UCSD-AML1 (cell line): ENCODE measurements around the gene RTL1.

ENCODE experiments used
- DNase-seq: peaks from one replicate; lab custom pipeline; 2025; ENCODE audit not compliant: unreplicated experiment; lab: John Stamatoyannopoulos, UW

Gene RTL1

GRCh38 chr14:100898935-100899883, 4.3 kb downstream of the RTL1 start:
- no peak for DNase-seq

DNA sequence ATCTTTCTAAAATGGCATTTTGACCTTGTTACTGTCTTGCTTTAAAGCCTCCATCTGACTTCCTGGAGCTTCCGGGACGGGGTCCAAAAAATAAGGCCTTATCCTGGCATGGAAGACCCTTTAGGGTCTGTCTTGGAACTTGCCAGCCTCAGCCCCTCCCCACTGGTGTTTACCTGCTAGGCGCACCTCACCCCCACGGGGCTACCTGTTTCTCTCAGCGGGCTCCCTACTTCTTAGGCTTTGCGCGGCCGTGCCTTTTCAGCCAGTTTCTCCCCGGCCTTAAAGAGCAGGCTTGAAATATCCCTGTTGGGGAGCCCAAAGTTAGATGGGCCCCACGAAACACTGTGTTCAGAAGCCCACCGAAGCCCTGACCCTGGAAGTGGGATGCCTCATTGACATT, 5.1 kb downstream of the RTL1 start:
- DNase-seq = no peak

DNA sequence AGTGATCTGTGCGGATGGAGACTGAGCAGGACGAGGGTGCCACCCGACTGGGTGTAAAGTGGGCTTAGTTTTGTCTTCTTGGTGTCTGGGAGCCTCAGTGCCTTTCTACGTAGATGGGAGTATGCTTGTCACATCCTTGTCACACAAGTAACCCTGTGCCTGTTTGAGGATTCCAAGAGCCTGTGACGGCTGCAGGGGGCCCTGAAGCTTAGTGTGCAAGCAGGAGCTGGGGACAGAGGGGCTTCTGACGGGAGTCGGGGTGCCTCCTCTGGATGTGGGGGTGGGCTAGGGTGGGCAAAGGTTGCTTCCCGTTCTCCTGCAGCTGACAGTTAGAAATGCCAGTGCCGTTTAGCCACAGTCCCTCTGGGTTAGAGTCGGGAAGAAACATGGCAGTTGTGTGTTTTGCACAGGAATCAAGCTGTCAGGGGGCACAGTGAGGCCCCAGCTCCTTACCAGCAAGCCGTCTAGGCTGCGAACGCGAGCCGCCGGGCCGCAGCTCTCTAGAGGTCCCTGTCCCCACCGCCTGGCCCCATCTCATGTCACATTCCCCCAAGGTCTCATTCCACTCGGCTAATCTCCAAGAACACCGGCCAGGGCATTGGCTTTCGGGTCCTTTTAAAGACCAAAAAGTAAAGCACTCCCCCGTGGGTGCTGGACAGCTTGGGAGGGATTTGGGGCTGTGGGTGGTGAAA, 7.0 kb downstream of the RTL1 start:
- no peak for DNase-seq

DNA sequence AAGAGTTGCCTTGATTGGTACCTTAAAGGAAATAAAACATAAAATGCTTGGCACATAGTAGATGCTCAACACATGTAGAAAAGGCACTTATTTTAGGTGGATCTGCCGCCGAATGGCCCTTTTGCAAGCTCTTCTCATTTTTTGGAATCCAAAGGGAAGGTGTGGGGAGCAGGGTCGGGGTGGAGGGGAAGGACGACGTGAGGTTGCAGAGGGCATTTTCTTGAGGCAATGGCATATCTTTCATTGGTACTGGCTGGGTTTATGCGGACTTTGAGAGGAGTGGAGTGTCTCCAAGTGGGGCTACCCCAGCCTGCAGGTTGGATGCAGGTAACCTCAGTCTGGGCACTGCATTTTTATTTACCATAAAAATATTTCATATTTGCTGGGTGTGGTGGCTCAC, 8.1 kb downstream of the RTL1 start:
- no peak for DNase-seq

- DNase-seq = no peak
Observed at GRCh38 chr14:100894416-100894815, 9.1 kb downstream of the RTL1 start.

DNA sequence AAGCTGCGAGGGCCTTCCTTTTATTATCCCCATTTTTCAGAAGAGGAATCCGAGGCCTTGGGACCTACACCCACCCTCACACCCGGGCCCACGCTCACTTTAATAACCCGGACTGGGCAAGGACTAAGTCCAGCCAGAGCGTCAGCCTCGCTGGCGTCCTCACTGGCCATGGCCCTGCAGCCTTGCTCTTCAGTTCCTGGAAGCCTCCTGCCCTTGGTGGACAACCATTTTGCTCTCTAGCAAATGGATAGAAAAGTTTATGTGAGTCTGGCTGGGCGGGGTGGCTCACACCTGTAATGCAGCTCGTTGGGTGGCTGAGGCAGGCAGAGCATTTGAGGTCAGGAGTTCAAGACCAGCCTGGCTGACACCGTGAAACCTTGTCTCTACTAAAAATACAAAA, 9.8 kb downstream of the RTL1 start:
- DNase-seq = no peak

DNA sequence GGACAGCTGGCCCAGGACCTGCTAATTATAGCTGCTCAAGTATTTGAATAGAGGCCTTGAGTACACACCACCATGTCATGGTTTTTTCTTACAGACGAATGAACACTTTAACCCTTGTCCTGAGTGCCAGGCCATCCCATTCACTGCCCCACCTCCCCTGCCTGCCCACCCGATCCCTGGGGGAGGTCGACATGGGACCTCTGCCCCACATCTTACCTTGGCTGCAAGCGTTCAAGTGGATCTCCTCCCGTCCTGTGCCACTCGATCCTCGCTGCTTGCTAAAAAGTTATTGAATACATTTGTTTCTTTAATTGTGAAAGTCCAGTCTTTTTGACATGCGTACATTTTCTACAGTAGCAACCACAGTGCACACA, 10.3 kb downstream of the RTL1 start:
- DNase-seq = no peak

- no peak for DNase-seq
Observed at GRCh38 chr14:100892496-100893227, 10.9 kb downstream of the RTL1 start.

DNA sequence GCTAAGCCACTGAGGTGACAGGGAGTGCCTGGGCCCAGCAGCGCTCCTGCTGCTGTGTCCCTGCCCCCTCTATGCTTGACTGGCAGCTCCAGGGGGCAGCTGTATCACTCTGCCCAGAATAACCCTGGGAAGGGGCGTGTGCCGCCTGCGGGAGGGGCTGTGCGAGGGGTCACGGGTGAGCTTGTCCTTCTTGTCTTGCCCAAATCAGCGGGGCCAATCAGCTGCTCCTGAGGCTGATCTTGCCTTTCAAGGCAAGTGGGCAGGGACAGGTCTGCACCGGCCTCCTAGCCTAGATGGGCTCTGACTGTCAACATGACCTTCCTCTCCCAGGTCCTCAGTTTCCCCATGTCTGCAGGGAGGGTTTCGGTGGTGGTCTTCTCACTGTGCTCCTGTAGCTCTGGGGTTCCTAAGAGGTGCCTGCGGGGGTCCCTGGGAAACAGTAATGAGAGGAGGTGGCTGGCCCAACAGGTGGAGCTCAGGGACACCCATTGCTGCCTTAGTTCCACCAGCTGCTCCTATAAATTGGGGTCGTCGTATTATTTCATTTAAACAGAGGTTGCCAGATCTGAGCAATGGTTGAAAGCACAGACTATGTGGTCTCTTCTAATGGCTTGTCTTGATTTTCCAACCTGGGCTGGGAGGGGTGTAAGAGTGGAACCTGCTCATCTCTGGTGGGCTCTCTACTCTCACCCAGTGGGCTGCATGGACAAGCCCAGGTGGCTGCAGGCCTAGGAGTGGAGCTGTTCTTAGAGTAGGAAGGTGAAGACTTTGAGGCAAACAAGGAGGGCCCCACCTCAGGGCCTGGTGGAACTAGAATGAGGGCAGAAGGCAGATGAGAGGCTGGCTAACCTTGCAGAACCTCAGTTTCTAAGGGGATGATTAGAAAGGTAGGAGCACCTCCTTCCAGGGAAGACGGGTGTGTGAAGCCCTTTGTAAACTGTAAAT, 11.7 kb downstream of the RTL1 start:
- DNase-seq = no peak

- no peak for DNase-seq
Observed at GRCh38 chr14:100891051-100891450, 12.5 kb downstream of the RTL1 start.

GRCh38 chr14:100890061-100890850, 13.3 kb downstream of the RTL1 start:
- DNase-seq = no peak

DNA sequence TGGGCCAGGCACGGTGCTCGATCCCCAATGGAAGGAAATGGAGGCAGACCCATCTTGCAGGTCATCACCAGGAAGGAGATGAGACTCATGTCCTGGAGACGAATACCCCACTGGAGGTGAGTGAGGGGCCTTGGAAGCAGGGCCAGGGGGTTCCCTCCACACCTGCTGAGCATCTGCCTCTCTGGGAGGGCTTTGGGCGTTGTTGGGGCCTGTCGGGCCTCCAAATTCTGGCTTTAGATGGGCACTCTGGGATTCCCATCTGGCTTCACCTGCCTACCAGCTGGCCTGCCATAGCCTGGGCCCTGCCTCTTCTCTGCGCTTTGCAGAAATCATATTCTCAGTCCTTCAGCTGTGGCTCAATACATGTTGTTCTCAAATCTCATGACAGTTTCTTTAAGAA, 13.9 kb downstream of the RTL1 start:
- no peak for DNase-seq

DNA sequence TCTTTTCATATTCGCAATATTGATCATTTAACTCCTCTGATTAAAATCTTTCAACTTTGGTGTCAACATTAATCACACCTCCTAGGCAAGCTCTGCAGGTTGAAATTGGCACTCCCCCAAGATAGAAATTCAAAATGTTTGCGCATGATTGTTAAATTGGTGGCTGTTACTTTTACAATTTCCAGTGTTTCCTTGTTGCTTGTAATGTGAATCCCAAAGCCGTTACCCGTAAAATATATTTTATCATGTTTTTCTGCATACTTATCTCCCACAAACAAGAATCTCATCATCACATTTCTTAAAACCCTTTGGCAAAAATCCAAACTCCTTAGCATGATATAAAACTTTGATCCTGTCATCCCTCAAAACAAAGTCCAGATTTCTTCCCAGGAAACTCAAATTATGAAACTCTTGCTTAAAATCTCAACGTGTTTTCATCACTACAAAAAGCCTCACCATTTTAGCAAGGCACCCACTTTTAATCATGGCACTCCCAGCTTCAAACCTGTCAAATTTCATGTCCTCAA, 14.7 kb downstream of the RTL1 start:
- DNase-seq = no peak

DNA sequence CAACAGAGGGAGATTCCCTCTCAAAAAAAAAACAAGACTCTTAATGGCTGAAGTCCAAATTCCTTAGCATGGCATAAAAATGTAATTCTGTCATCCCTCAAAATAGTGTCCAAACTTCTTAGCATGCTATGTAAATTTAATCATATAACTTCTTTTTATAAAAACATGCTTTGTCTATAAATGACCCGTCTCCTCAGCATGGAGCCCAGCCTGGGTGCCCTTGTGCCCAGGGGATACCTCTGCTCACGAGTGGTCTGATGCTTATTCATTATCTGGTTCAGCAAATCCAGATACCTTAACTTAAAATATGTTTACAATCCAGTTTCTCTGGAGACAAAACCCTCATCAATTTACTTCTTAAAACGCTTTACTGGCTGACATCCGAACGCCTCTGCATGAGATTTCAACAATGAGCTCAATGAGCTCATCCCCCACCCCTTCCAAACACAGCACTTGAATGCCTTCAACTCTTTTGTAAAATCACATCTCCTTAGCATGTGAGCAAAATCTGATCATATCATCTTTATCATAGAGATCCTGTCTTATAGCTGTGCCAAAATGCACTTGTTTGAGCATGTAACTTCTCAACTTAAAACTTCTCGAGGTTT, 15.7 kb downstream of the RTL1 start:
- DNase-seq = no peak

DNA sequence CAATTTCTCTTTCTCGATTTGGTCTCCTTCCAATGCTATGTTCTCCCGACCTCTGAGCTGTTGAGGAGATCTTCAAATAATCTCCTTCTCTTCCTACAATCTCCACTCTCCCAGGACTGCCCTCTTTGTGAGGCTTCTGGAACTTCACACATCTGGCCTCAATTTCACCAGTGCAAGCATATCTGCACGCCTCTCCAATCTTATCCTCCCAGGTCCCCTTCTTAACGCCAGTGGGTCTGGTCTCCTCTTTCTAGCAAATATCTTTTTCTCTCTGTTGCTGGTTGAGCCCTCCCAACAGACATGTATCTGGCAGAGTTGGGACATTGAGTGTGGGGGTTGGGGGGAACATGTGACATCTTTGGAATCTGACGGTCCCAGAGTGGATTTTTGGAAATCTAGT, 17.9 kb downstream of the RTL1 start:
- no peak for DNase-seq

DNA sequence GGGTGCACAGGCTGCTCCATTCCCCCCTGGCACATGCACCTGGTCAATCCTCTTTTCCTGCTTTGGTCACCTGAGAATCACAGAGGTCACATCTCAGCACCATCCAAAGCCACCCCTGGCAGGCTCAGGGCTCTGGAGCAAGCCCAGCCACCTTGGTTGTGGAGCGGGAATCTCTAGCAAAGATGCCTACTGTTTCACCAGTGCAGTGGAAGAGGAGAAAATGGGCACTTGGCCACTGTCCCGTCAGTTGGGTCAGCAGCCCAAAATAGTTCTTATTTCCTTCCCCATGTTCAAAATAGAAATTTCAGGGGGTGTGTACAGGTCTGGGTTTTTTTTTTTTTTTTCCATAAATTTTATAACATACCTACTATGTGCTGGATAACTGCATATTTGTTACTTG, 18.3 kb downstream of the RTL1 start:
- no peak for DNase-seq

DNA sequence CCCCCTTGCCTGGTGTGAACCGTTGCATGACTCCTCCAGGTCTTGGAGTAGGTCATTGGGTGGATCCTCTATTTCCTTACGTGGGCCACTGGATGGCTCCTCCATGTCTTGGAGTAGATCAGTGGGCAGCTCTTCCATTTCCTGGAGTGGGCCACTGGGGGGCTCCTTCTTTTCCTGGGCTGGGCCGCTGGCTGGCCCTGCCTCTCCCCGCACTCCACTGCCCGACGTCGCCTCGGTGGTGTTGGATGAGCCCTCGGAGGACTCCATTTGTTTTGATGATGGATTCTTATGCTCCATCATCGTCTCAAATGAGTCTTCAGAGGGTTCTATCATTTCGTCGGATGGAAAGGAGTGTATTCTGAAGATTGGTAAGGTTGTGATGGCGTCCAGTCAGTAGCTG, 19.1 kb downstream of the RTL1 start:
- no peak for DNase-seq

DNA sequence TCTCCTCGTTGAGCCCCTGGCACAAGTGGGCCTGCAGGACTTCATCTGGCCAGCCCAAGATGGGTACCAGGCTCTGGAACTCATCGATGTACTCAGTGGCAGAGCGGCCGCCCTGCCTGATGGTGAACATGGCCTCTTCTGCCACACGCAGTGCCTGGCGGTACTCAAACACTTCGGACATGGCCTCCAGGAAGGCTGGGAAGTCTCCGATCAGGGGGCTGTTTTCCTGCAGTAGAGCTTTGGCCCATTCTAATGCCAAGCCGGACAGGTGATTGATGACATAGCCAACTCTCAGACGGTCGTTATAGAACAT, 19.8 kb downstream of the RTL1 start:
- DNase-seq = no peak

DNA sequence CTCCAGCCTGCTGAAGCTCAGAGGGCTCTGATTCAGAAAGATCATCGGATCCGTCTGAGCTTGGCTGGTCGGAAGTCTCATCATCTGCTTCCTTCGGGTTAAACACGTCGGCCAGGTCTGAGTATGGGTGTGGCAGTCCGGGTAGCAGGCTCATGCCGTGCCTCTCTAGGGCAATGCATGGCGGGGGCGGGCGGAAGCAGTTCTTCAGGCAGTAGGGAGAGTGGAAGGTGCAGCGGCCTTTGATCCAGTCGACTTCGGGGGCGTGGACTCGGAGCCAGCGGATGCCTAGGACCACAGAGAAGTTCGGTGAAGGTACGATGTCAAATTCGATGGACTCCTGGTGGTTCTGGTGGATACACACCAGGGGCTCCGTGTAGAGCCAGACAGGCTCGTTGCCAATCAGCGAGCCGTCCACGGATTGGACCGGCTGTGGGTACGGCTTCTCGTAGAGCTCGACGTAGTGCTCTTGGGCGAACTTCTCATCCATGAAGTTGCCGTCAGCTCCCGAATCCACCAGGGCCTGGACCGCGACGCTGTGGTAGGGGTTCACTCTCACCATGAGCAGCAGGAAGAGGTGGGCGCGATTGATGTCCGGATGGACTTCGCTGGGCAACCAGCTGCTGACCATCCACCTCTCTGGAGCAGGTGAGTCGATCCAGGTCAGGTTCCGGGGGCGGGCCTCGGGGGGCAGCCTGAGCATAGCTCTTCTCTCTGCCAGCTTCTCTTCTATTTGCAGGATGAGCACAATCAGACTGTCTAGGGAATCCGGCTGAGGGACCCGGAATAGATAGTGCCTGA, 20.3 kb downstream of the RTL1 start:
- no peak for DNase-seq
